Suprapubic skin (tissue), 3 donors: ENCODE results near the gene SLC29A3.

Experiments
- POLR2A ChIP-seq, 2 donors: fragments of 450-650 bp; IDR thresholded peaks; one replicate each; pipeline ENCODE4 v1.6.1; 2017; ENCODE audit warnings: antibody characterized with exemption in 2 of 2, mild to moderate bottlenecking in 2 of 2, moderate library complexity in 2 of 2
- TF ChIP-seq, protein P1 (sequence below), 2 donors: fragments of 200-600 bp in 1 of 2; fragments of 450-650 bp in 1 of 2; sonication (generic) in 1 of 2; IDR thresholded peaks; one replicate each; pipeline ENCODE4 v1.5.1; 2016 to 2019; ENCODE audit warnings: antibody characterized with exemption in 2 of 2, mild to moderate bottlenecking in 1 of 2, moderate library complexity in 1 of 2

- TF ChIP-seq, protein P1, sequence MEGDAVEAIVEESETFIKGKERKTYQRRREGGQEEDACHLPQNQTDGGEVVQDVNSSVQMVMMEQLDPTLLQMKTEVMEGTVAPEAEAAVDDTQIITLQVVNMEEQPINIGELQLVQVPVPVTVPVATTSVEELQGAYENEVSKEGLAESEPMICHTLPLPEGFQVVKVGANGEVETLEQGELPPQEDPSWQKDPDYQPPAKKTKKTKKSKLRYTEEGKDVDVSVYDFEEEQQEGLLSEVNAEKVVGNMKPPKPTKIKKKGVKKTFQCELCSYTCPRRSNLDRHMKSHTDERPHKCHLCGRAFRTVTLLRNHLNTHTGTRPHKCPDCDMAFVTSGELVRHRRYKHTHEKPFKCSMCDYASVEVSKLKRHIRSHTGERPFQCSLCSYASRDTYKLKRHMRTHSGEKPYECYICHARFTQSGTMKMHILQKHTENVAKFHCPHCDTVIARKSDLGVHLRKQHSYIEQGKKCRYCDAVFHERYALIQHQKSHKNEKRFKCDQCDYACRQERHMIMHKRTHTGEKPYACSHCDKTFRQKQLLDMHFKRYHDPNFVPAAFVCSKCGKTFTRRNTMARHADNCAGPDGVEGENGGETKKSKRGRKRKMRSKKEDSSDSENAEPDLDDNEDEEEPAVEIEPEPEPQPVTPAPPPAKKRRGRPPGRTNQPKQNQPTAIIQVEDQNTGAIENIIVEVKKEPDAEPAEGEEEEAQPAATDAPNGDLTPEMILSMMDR (IDR thresholded peaks at IDR 0.05), result no peak
- no peak for TF ChIP-seq POLR2A (IDR thresholded peaks at IDR 0.05)
Measured at GRCh38 chr10:71365366-71365765, 46.3 kb downstream of the SLC29A3 start.
